ENCODE results near the gene ARHGEF18. TPM values are rescaled to one million over a fixed set of nuclear protein-coding genes. Genes with fewer than 3 reads are reported as not detected.
"Not testable (repeated sequence)": the region's sequence is repeated elsewhere in the genome, so short reads cannot be mapped to it uniquely, and the experiment has no call there.

The ARHGEF18 gene
- total RNA-seq, 2 donors from 2014 or later = 118 to 127 TPM

- H3K36me3 Mint-ChIP-seq (ENCODE audit: low read depth) = no peaks in the 10 kb centered on the region
- no peak overlapping the region for H3K27ac Mint-ChIP-seq
- no peaks in the 10 kb centered on the region for H3K27me3 Mint-ChIP-seq
- no peak overlapping the region for H3K4me3 Mint-ChIP-seq
- no peaks in the 10 kb centered on the region for H3K9me3 ChIP-seq (ENCODE audit: control insufficient read depth, low read length, poor library complexity, severe bottlenecking)
- DNase-seq (no peak), ATAC-seq (no peak)
- H3K4me1 Mint-ChIP-seq = peaks cover 14% of the 10 kb centered on the region
Measured at GRCh38 chr19:7333198-7334118, 15.3 kb upstream of the ARHGEF18 start.

- H3K36me3 Mint-ChIP-seq (ENCODE audit: low read depth) = no peaks in the 10 kb centered on the region
- no peak for DNase-seq
- no peak for ATAC-seq
- H3K27me3 Mint-ChIP-seq = no peaks in the 10 kb centered on the region
- H3K9me3 ChIP-seq (ENCODE audit: control insufficient read depth, low read length, poor library complexity, severe bottlenecking) = no peaks in the 10 kb centered on the region
- peaks cover 22% of the 10 kb centered on the region for H3K4me1 Mint-ChIP-seq
- peak overlapping the region; percentile 6 for H3K4me3 Mint-ChIP-seq
- no peak overlapping the region for H3K27ac Mint-ChIP-seq
Measured at GRCh38 chr19:7336321-7336973, 12.3 kb upstream of the ARHGEF18 start.

DNA sequence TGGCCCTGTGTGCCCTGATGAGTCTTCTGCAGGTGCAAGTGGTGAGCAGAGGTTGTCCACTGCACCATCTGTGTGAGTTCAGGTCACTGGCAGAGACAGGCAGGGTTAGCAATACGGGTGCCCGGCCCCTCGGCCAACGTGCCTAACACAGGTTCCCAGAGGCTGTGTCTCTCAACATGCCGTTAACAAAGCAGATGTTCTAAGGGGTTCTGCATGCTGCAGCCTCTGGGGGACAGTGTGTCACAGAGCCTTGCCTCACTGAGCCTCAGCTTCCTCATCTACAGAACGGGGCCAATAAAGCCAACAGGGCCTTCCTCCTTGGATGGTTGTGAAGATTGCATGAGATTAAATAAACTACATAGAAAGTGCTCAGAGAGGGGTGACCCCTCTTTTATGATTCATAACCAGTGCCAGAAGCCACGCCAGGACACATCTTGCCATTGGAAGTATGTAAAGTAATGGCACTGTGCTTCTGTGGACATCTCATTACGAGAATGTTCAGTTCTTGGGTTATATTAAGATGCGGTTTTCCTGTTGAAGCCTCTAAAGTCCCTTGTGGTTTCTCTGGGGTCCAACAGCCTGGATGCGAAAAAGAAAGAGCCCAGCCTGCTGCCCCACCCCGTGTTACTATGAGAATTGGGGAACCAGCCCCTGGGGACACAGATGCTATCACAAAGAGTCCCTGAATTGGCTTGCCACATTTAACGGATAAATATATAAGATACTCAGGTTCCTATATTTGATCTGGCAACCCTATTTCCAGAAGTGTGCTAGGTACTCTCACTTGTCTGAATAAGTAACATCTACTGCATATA lies 11.2 kb upstream of the ARHGEF18 start:
- Mint-ChIP-seq H3K27me3 (no peaks in the 10 kb centered on the region), H3K4me1 (peaks cover 22% of the 10 kb centered on the region), H3K36me3 (ENCODE audit: low read depth) (no peaks in the 10 kb centered on the region), H3K4me3 (peak overlapping the region; percentile 33), H3K27ac (no peak overlapping the region)
- H3K9me3 ChIP-seq (ENCODE audit: control insufficient read depth, low read length, poor library complexity, severe bottlenecking) = no peaks in the 10 kb centered on the region
- DNase-seq (no peak), ATAC-seq (peak; percentile 73)

DNA sequence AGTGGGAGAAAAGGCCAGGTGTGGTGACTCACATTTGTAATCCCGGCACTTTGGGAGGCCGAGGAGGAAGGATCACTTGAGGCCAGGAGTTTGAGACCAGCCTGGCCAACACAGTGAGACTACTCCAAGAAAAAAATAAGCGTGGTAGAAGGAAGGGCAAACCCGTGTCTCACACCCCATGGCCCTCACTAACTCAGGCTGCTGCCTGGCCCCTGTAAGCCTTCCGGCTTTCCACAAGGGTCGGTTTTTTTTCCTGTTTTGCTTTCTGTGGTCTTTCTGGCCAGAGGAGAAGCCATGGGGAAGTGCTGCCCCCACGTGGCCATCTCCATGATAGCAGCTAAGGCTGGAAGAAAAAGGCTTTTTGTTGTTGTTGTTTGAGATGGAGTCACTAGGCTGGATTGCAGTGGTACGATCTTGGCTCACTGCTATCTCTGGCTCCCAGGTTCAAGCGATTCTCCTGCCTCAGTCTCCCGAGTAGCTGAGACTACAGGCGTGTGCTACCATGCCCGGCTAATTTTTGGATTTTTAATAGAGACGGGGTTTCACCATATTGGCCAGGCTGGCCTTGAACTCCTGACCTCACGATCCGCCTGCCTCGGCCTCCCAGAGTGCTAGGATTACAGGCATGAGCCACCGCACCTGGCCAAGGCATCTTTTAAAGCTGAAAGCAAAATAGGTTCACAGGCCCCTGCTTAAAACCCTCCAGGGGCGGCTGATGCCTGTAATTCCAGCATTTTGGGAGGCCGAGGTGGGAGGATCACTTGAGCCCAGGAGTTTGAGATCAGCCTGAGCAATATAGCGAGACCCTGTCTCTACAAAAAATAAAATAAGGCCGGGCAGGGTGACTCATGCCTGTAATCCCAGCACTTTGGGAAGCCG lies 7.5 kb upstream of the ARHGEF18 start:
- peak; percentile 65 to 86 (median 67) for DNase-seq
- Mint-ChIP-seq H3K4me1 (peaks cover 38% of the 10 kb centered on the region), H3K36me3 (ENCODE audit: low read depth) (peaks cover 4% of the 10 kb centered on the region), H3K27ac (peak overlapping the region; percentile 59), H3K27me3 (no peaks in the 10 kb centered on the region), H3K4me3 (no peak overlapping the region)
- no peaks in the 10 kb centered on the region for H3K9me3 ChIP-seq (ENCODE audit: control insufficient read depth, low read length, poor library complexity, severe bottlenecking)
- peak; percentile 28 for ATAC-seq

- DNase-seq (no peak), ATAC-seq (no peak)
- no peak overlapping the region for H3K4me3 Mint-ChIP-seq
- H3K9me3 ChIP-seq (ENCODE audit: control insufficient read depth, low read length, poor library complexity, severe bottlenecking) = no peaks in the 10 kb centered on the region
- H3K27ac Mint-ChIP-seq = peak overlapping the region; percentile 99
- peaks cover 8% of the 10 kb centered on the region for H3K36me3 Mint-ChIP-seq (ENCODE audit: low read depth)
- H3K27me3 Mint-ChIP-seq = no peaks in the 10 kb centered on the region
- H3K4me1 Mint-ChIP-seq = peaks cover 44% of the 10 kb centered on the region
Measured at GRCh38 chr19:7342143-7342542, 6.6 kb upstream of the ARHGEF18 start.

DNA sequence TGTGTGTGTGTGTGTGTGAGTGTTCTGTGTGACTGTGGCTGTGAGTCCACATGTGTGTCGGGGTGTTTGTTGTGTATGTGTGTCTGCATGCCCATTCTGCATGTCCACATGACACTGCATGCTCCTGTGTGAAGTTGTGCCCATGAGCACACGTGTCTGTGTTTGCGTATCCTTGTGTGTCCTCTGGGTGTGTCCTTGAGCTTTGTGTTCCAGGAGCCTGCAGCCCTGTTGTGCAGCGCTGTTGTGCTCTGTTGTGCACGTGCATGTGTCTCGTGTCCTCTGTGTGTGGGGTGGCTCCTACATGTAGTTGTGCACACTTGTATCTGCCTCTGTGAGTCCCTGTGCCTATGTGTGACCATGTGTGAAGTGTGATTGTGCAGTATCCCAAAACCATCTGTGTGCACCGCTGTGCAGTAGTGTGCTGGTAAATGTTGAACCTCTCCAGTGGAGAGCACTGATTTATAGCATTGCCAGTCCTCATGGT lies 2.2 kb upstream of the ARHGEF18 start:
- H3K4me3 Mint-ChIP-seq = peak overlapping the region; percentile 99
- ATAC-seq (no peak), DNase-seq (no peak)
- H3K27me3 Mint-ChIP-seq = no peaks in the 10 kb centered on the region
- peaks cover 37% of the 10 kb centered on the region for H3K4me1 Mint-ChIP-seq
- no peaks in the 10 kb centered on the region for H3K9me3 ChIP-seq (ENCODE audit: control insufficient read depth, low read length, poor library complexity, severe bottlenecking)
- H3K27ac Mint-ChIP-seq = peak overlapping the region; percentile 99
- peaks cover 17% of the 10 kb centered on the region for H3K36me3 Mint-ChIP-seq (ENCODE audit: low read depth)

DNA sequence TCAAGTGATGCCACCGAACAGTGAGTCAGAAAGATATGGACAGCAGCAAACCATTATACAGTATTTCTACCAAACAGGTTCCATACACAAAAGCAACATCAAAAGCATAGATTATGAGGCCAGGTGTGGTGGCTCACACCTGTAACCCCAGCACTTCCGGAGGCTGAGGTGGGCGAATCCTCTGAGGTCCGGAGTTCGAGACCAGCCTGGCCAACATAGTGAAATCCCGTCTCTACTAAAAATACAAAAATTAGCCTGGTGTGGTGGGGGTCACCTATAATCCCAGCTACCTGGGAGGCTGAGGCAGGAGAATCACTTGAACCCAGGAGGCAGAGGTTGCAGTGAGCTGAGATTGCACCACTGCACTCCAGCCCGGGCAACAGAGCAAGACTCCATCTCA lies 1.7 kb upstream of the ARHGEF18 start:
- H3K4me3 Mint-ChIP-seq = peak overlapping the region; percentile 99
- peaks cover 17% of the 10 kb centered on the region for H3K36me3 Mint-ChIP-seq (ENCODE audit: low read depth)
- peak overlapping the region; percentile 99 for H3K27ac Mint-ChIP-seq
- not testable (repeated sequence) for H3K27me3 Mint-ChIP-seq; ATAC-seq; H3K9me3 ChIP-seq (ENCODE audit: control insufficient read depth, low read length, poor library complexity, severe bottlenecking); DNase-seq
- H3K4me1 Mint-ChIP-seq = peaks cover 37% of the 10 kb centered on the region

- peak overlapping the region; percentile 99 for H3K4me3 Mint-ChIP-seq
- H3K27me3 Mint-ChIP-seq = no peaks in the 10 kb centered on the region
- DNase-seq (no peak), ATAC-seq (no peak)
- peaks cover 40% of the 10 kb centered on the region for H3K4me1 Mint-ChIP-seq
- H3K27ac Mint-ChIP-seq = peak overlapping the region; percentile 99
- no peaks in the 10 kb centered on the region for H3K9me3 ChIP-seq (ENCODE audit: control insufficient read depth, low read length, poor library complexity, severe bottlenecking)
- H3K36me3 Mint-ChIP-seq (ENCODE audit: low read depth) = peaks cover 18% of the 10 kb centered on the region
Measured at GRCh38 chr19:7349231-7349591, 474 bp downstream of the ARHGEF18 start.

GRCh38 chr19:7349961-7350711 lies 1.4 kb downstream of the ARHGEF18 start:
- Mint-ChIP-seq H3K27ac (peak overlapping the region; percentile 99), H3K27me3 (no peaks in the 10 kb centered on the region), H3K4me1 (peaks cover 44% of the 10 kb centered on the region), H3K4me3 (peak overlapping the region; percentile 99), H3K36me3 (ENCODE audit: low read depth) (peaks cover 20% of the 10 kb centered on the region)
- H3K9me3 ChIP-seq (ENCODE audit: control insufficient read depth, low read length, poor library complexity, severe bottlenecking) = no peaks in the 10 kb centered on the region
- ATAC-seq = peak; percentile 53
- DNase-seq = peak; percentile 26 to 38 (median 30)

- no peaks in the 10 kb centered on the region for H3K9me3 ChIP-seq (ENCODE audit: control insufficient read depth, low read length, poor library complexity, severe bottlenecking)
- Mint-ChIP-seq H3K36me3 (ENCODE audit: low read depth) (peaks cover 12% of the 10 kb centered on the region), H3K4me3 (peak overlapping the region; percentile 99), H3K27me3 (no peaks in the 10 kb centered on the region), H3K27ac (peak overlapping the region; percentile 0), H3K4me1 (peaks cover 32% of the 10 kb centered on the region)
- no peak for DNase-seq
- no peak for ATAC-seq
Measured at GRCh38 chr19:7351861-7352260, 3.1 kb downstream of the ARHGEF18 start.

DNA sequence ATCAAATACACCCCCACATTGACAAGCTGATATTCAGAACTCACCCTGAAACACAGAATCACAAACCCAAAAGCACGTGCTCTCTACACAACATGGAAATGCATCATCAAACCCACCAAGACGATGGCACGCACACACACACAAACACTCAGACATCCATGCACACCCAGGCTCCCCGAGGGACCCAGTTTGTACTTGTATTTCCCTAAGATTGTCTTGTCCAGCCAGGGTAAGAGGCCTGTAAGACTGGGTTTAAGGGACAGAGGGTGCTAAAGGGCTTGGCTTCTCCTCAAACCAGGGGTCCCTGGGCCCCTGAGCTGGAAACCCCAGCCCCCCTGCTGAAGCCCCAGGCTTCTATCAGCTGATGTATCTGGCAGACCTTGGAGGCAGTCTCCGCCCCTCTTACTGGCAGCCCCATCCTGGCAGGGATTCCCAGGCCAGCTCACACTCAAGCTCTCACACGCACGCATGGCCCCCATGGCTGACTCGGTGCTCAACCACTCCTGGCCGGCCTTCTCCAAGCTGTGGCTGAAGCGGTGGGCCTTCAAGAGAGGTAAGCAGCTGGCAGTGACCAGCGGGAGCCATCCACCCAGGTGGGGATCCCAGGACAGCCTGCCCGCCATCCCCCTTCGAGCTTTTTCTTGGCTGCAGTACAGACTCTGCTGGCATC lies 6.5 kb downstream of the ARHGEF18 start:
- no peak for ATAC-seq
- H3K4me1 Mint-ChIP-seq = peaks cover 44% of the 10 kb centered on the region
- peak overlapping the region; percentile 62 for H3K4me3 Mint-ChIP-seq
- peak overlapping the region; percentile 88 for H3K27ac Mint-ChIP-seq
- H3K9me3 ChIP-seq (ENCODE audit: control insufficient read depth, low read length, poor library complexity, severe bottlenecking) = no peaks in the 10 kb centered on the region
- peaks cover 10% of the 10 kb centered on the region for H3K36me3 Mint-ChIP-seq (ENCODE audit: low read depth)
- no peaks in the 10 kb centered on the region for H3K27me3 Mint-ChIP-seq
- no peak for DNase-seq
